HepG2 (cell line): Measurements from ENCODE around the gene FSTL1. TPM values are rescaled to one million over a fixed set of nuclear protein-coding genes. Genes with fewer than 3 reads are reported as not detected.
A peak's percentile ranks its signal among the peaks of the same experiment; 100 is the strongest.

ENCODE experiments used
- ARID5B ChIP-seq: IDR thresholded peaks from 2 replicates; pipeline ENCODE4 v1.4.0; 2020; ENCODE audit warnings: mild to moderate bottlenecking, missing genetic modification reagents
- CCDC6 ChIP-seq: sonication (generic); formaldehyde crosslinking; IDR thresholded peaks from 2 replicates; pipeline ENCODE4 v1.8.1; 2022; ENCODE audit warnings: mild to moderate bottlenecking, missing genetic modification reagents, moderate library complexity
- CERS6 ChIP-seq: sonication (generic); formaldehyde crosslinking; IDR thresholded peaks from 2 replicates; pipeline ENCODE4 v1.5.0; 2020; ENCODE audit warnings: missing genetic modification reagents
- DNMT1 ChIP-seq: sonication (generic); formaldehyde crosslinking; IDR thresholded peaks from 2 replicates; pipeline ENCODE4 v1.5.1; 2020; ENCODE audit warnings: mild to moderate bottlenecking, missing genetic modification reagents
- FOSL2 ChIP-seq: sonication (generic); formaldehyde crosslinking; IDR thresholded peaks from 2 replicates; pipeline ENCODE4 v1.4.0; 2020; ENCODE audit warnings: missing genetic modification reagents
- FOXO1 ChIP-seq: sonication (generic); formaldehyde crosslinking; IDR thresholded peaks from 2 replicates; pipeline ENCODE4 v1.4.0; 2020; ENCODE audit warnings: missing genetic modification reagents
- GABPB1 ChIP-seq: IDR thresholded peaks from 2 replicates; pipeline ENCODE4 v1.6.1; 2016; ENCODE audit warnings: mild to moderate bottlenecking, missing genetic modification reagents, moderate library complexity, missing compliant biosample characterization
- HIVEP1 ChIP-seq: sonication (generic); formaldehyde crosslinking; IDR thresholded peaks from 2 replicates; pipeline ENCODE4 v1.4.0; 2020; ENCODE audit warnings: mild to moderate bottlenecking, missing genetic modification reagents
- HOMEZ ChIP-seq: IDR thresholded peaks from 2 replicates; pipeline ENCODE4 v1.6.1; 2016; ENCODE audit warnings: low read depth
- HOXA7 ChIP-seq: sonication (generic); formaldehyde crosslinking; IDR thresholded peaks from 2 replicates; pipeline ENCODE4 v1.8.1; 2022; ENCODE audit warnings: mild to moderate bottlenecking, missing genetic modification reagents, moderate library complexity
- KMT2A ChIP-seq: sonication (generic); formaldehyde crosslinking; IDR thresholded peaks from 2 replicates; pipeline ENCODE4 v1.4.0; 2020; ENCODE audit warnings: missing genetic modification reagents
- RFX1 ChIP-seq: fragments of 450-650 bp; IDR thresholded peaks from 2 replicates; pipeline ENCODE4 v1.6.1; 2017
- SRF ChIP-seq: IDR thresholded peaks from 2 replicates; pipeline ENCODE4 v1.6.1; 2011; ENCODE audit warnings: mild to moderate bottlenecking, low read depth, low read length, moderate library complexity
- STAG1 ChIP-seq: sonication (generic); formaldehyde crosslinking; IDR thresholded peaks from 2 replicates; pipeline ENCODE4 v1.4.0; 2020; ENCODE audit warnings: missing genetic modification reagents
- TBX2 ChIP-seq: sonication (generic); formaldehyde crosslinking; IDR thresholded peaks from 2 replicates; pipeline ENCODE4 v1.5.0; 2020; ENCODE audit warnings: missing genetic modification reagents, mild to moderate bottlenecking, borderline replicate concordance
- TBX3 ChIP-seq: fragments of 450-650 bp; IDR thresholded peaks from 2 replicates; pipeline ENCODE4 v1.6.1; 2017; ENCODE audit warnings: antibody characterized with exemption, mild to moderate bottlenecking, inconsistent platforms, borderline replicate concordance
- TEF ChIP-seq: sonication (generic); formaldehyde crosslinking; IDR thresholded peaks from 2 replicates; pipeline ENCODE4 v1.5.0; 2020; ENCODE audit warnings: missing genetic modification reagents
- TFE3 ChIP-seq: IDR thresholded peaks from 2 replicates; pipeline ENCODE4 v1.6.1; 2016
- ZNF547 ChIP-seq: sonication (generic); formaldehyde crosslinking; IDR thresholded peaks from 2 replicates; pipeline ENCODE4 v1.5.1; 2020; ENCODE audit warnings: mild to moderate bottlenecking, missing genetic modification reagents
- ZNF549 ChIP-seq: sonication (generic); formaldehyde crosslinking; IDR thresholded peaks from 2 replicates; pipeline ENCODE4 v1.5.0; 2020; ENCODE audit warnings: missing genetic modification reagents
- ZNF746 ChIP-seq: sonication (generic); formaldehyde crosslinking; IDR thresholded peaks from 2 replicates; pipeline ENCODE4 v1.8.0; 2022; ENCODE audit warnings: mild to moderate bottlenecking, missing genetic modification reagents
- ZSCAN20 ChIP-seq: sonication (generic); formaldehyde crosslinking; IDR thresholded peaks from 2 replicates; pipeline ENCODE4 v1.4.0; 2020; ENCODE audit warnings: missing genetic modification reagents, mild to moderate bottlenecking, borderline replicate concordance
- ZSCAN31 ChIP-seq: sonication (generic); formaldehyde crosslinking; IDR thresholded peaks from 2 replicates; pipeline ENCODE4 v1.5.0; 2020; ENCODE audit warnings: low read depth, mild to moderate bottlenecking, missing genetic modification reagents
- polyA plus RNA-seq, 8 experiments: library from polyadenylated mRNA; depleted of rRNA in 3 of 8; stranded (reverse) in 7 of 8; unstranded in 1 of 8; fragments of >200 nt; fragmentation: Illumina TruSeq in 4 of 8; extraction: Trizol in 4 of 8; gene quantifications; 2 replicates each; pipeline versions ENCODE4 v1.2.1 to v1.2.3, GENCODE V29; 2011 to 2016; ENCODE audit warnings: low read depth in 4 of 8, missing spikeins in 1 of 8, mixed read lengths in 1 of 8; ENCODE audit not compliant: insufficient read depth in 1 of 8
- total RNA-seq, 5 experiments: library from RNA; depleted of rRNA; stranded (reverse); fragments of >200 nt; fragmentation: Illumina TruSeq; extraction: Trizol; gene quantifications; 2 replicates each; pipeline ENCODE4 v1.2.3, GENCODE V29; 2016; ENCODE audit warnings: low read depth in 1 of 5

The FSTL1 gene
- total and polyA plus RNA-seq, 2 of the 13 experiments (the other 11 are each of a cell fraction or from before 2014, with no cell fraction given), result 0.07 to 0.29 TPM

- TF ChIP-seq TBX2 (CRISPR knock-in tag), result peak; percentile 57
- TF ChIP-seq HOMEZ (CRISPR knock-in tag), result no peak
- TF ChIP-seq ZSCAN20 (CRISPR knock-in tag), result no peak
- TF ChIP-seq SRF, result no peak
- TF ChIP-seq ZSCAN31 (CRISPR knock-in tag), result no peak
- TF ChIP-seq CERS6, result no peak
- no peak for TF ChIP-seq TBX3
- 0 out of 2 replicates have a peak, but pooled peaks have one; percentile 29 for TF ChIP-seq FOXO1 (CRISPR knock-in tag)
- TF ChIP-seq HIVEP1 (CRISPR knock-in tag), result no peak
- no peak for TF ChIP-seq ZNF746 (CRISPR knock-in tag)
- TF ChIP-seq HOXA7 (CRISPR knock-in tag), result no peak
- no peak for TF ChIP-seq RFX1
- TF ChIP-seq FOSL2 (CRISPR knock-in tag), result peak; percentile 34; the same call in 1 of the 2 replicates
- TF ChIP-seq TFE3, result peak; percentile 35; the same call in 1 of the 2 replicates
- 0 out of 2 replicates have a peak, but pooled peaks have one; percentile 44 for TF ChIP-seq CCDC6 (CRISPR knock-in tag)
- TF ChIP-seq ZNF549 (CRISPR knock-in tag), result no peak
- peak; percentile 54; the same call in 1 of the 2 replicates for TF ChIP-seq ARID5B (CRISPR knock-in tag)
- peak; percentile 33; the same call in 1 of the 2 replicates for TF ChIP-seq ZNF547 (CRISPR knock-in tag)
- TF ChIP-seq GABPB1 (CRISPR knock-in tag), result peak; percentile 15; the same call in 1 of the 2 replicates
- TF ChIP-seq KMT2A (CRISPR knock-in tag), result 0 out of 2 replicates have a peak, but pooled peaks have one; percentile 43
- peak; percentile 93 for TF ChIP-seq TEF
- TF ChIP-seq DNMT1, result no peak
- peak; percentile 83 for TF ChIP-seq STAG1 (CRISPR knock-in tag)
Observed at GRCh38 chr3:120418866-120419490, 31.8 kb downstream of the FSTL1 start (continued).
